SH-SY5Y (cell line): ENCODE measurements around the gene SLX9.

Source experiments
- GATA2 ChIP-seq: IDR thresholded peaks from 2 replicates; pipeline ENCODE4 v1.6.1; 2011; ENCODE audit warnings: mild to moderate bottlenecking, low read depth, low read length
- GATA3 ChIP-seq: IDR thresholded peaks from 2 replicates; pipeline ENCODE4 v1.6.1; 2011; ENCODE audit warnings: low read depth, mild to moderate bottlenecking, low read length, moderate library complexity

DNA sequence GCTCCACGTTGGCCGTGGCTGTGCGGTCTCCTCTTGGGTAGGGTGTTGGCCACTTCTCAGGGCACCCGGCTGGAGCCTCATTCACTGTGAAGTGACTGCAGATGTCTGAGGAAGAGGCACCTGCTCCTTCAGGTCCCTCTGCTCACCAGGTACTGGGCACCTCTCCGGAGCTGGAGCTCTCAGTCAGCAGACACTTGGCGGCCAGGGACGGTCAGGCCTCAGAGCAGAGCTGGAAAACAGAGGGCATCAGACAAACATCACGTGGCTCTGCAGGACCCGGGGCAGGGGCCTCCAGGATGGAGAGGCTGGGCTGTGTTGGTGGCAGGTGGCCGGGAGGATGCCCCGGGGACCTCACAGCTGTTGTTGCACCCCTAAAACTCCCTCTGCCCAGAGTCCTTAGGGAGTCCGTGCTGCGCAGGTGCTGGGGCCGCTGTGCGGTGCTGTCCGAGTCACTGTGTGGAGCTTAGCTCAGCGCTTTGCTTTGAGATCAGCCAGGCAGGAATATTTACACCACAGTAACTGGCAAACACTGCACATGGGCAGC is 59.7 kb downstream of the SLX9 start:
- TF ChIP-seq GATA2: no peak
- TF ChIP-seq GATA3: no peak
